Measurements from ENCODE around the gene USP20. TPM values are rescaled to one million over a fixed set of nuclear protein-coding genes. Genes with fewer than 3 reads are reported as not detected.

USP20 gene
- total RNA-seq, 1 donor from 2014 or later, result 41.2 TPM

GRCh38 chr9:129828969-129829368, 6.3 kb upstream of the USP20 start:
- DNase-seq (ENCODE audit: low spot score, unreplicated experiment), result no peak
- H3K36me3 Mint-ChIP-seq (ENCODE audit: insufficient read depth), result peaks cover 10% of the 10 kb centered on the region
- no peak overlapping the region for H3K4me3 Mint-ChIP-seq (ENCODE audit: low read depth)
- no peaks in the 10 kb centered on the region for H3K27me3 Mint-ChIP-seq
- peaks cover 1% of the 10 kb centered on the region for H3K4me1 Mint-ChIP-seq (ENCODE audit: low read depth)
- TF ChIP-seq CTCF (IDR thresholded peaks at IDR 0.05; ENCODE audit: unreplicated experiment), result no peak
- H3K9me3 Mint-ChIP-seq (ENCODE audit: low read depth), result no peaks in the 10 kb centered on the region
- no peak overlapping the region for H3K27ac Mint-ChIP-seq

- peak overlapping the region; percentile 98 for H3K4me3 Mint-ChIP-seq (ENCODE audit: low read depth)
- no peaks in the 10 kb centered on the region for H3K27me3 Mint-ChIP-seq
Observed at GRCh38 chr9:129832982-129833381, 2.3 kb upstream of the USP20 start.

GRCh38 chr9:129834489-129835127, 650 bp upstream of the USP20 start:
- DNase-seq (ENCODE audit: low spot score, unreplicated experiment), result no peak
- peak overlapping the region; percentile 95 for H3K27ac Mint-ChIP-seq
- peak overlapping the region; percentile 98 for H3K4me3 Mint-ChIP-seq (ENCODE audit: low read depth)
- peaks cover 10% of the 10 kb centered on the region for H3K36me3 Mint-ChIP-seq (ENCODE audit: insufficient read depth)
- no peak for TF ChIP-seq CTCF (IDR thresholded peaks at IDR 0.05; ENCODE audit: unreplicated experiment)
- no peaks in the 10 kb centered on the region for H3K9me3 Mint-ChIP-seq (ENCODE audit: low read depth)
- no peaks in the 10 kb centered on the region for H3K27me3 Mint-ChIP-seq
- H3K4me1 Mint-ChIP-seq (ENCODE audit: low read depth), result peaks cover 20% of the 10 kb centered on the region

More at GRCh38 chr9:129832982-129833381, 2.3 kb upstream of the USP20 start:
- H3K4me1 Mint-ChIP-seq (ENCODE audit: low read depth), result peaks cover 20% of the 10 kb centered on the region
- H3K27ac Mint-ChIP-seq, result no peak overlapping the region
- no peak for TF ChIP-seq CTCF (IDR thresholded peaks at IDR 0.05; ENCODE audit: unreplicated experiment)
- DNase-seq (ENCODE audit: low spot score, unreplicated experiment), result no peak
- no peaks in the 10 kb centered on the region for H3K9me3 Mint-ChIP-seq (ENCODE audit: low read depth)
- H3K36me3 Mint-ChIP-seq (ENCODE audit: insufficient read depth), result peaks cover 13% of the 10 kb centered on the region

- no peaks in the 10 kb centered on the region for H3K27me3 Mint-ChIP-seq
Observed at GRCh38 chr9:129835860-129836223, 584 bp downstream of the USP20 start.

GRCh38 chr9:129836311-129837007, 1.2 kb downstream of the USP20 start:
- H3K4me1 Mint-ChIP-seq (ENCODE audit: low read depth), result peaks cover 20% of the 10 kb centered on the region
- H3K27ac Mint-ChIP-seq, result peak overlapping the region; percentile 97

More at GRCh38 chr9:129835860-129836223, 584 bp downstream of the USP20 start:
- no peak for DNase-seq (ENCODE audit: low spot score, unreplicated experiment)
- TF ChIP-seq CTCF (IDR thresholded peaks at IDR 0.05; ENCODE audit: unreplicated experiment), result no peak
- Mint-ChIP-seq H3K4me1 (ENCODE audit: low read depth) (peaks cover 20% of the 10 kb centered on the region), H3K27ac (peak overlapping the region; percentile 97), H3K9me3 (ENCODE audit: low read depth) (no peaks in the 10 kb centered on the region), H3K4me3 (ENCODE audit: low read depth) (peak overlapping the region; percentile 94), H3K36me3 (ENCODE audit: insufficient read depth) (peaks cover 8% of the 10 kb centered on the region)

More at GRCh38 chr9:129836311-129837007, 1.2 kb downstream of the USP20 start:
- no peak for DNase-seq (ENCODE audit: low spot score, unreplicated experiment)
- H3K27me3 Mint-ChIP-seq, result no peaks in the 10 kb centered on the region
- no peaks in the 10 kb centered on the region for H3K9me3 Mint-ChIP-seq (ENCODE audit: low read depth)
- H3K4me3 Mint-ChIP-seq (ENCODE audit: low read depth), result peak overlapping the region; percentile 94
- TF ChIP-seq CTCF (IDR thresholded peaks at IDR 0.05; ENCODE audit: unreplicated experiment), result no peak
- peaks cover 6% of the 10 kb centered on the region for H3K36me3 Mint-ChIP-seq (ENCODE audit: insufficient read depth)

All from progenitor cell of endocrine pancreas (in vitro differentiated cells).